Right atrium auricular region (tissue), 2 donors: Measurements from ENCODE around the gene SLC44A3. TPM values are rescaled to one million over a fixed set of nuclear protein-coding genes. Genes with fewer than 3 reads are reported as not detected.

ENCODE experiments used
- DNase-seq: peaks from one replicate; pipeline ENCODE4 v3.0.0-alpha.2; 2019; ENCODE audit warnings: low spot score
- H3K27ac ChIP-seq, 2 donors: fragments of 200-600 bp; sonication (generic); 1 replicate in 1 of 2; 2 replicates in 1 of 2; pipeline ENCODE4 v1.5.1; 2016 to 2019
- H3K27me3 ChIP-seq, 2 donors: fragments of 200-600 bp; sonication (generic); one replicate each; pipeline versions ENCODE4 v1.5.1 to v1.6.0; 2017 to 2019
- H3K36me3 ChIP-seq: fragments of 200-600 bp; sonication (generic); one replicate; pipeline ENCODE4 v1.5.1; 2016
- H3K4me1 ChIP-seq, 2 donors: fragments of 200-600 bp; sonication (generic); one replicate each; pipeline versions ENCODE4 v1.5.1 to v1.6.0; 2017 to 2019
- H3K4me3 ChIP-seq, 2 donors: fragments of 200-600 bp; sonication (generic); 1 replicate in 1 of 2; 2 replicates in 1 of 2; pipeline ENCODE4 v1.5.1; 2017 to 2019; ENCODE audit warnings: mild to moderate bottlenecking in 1 of 2, moderate library complexity in 1 of 2
- H3K9me3 ChIP-seq, 2 donors: fragments of 200-600 bp; sonication (generic); one replicate each; pipeline ENCODE4 v1.5.1; 2019
- total RNA-seq, 2 donors: library from RNA; depleted of rRNA; stranded (reverse); fragments of >200 nt; gene quantifications; one replicate each; pipeline ENCODE4 v1.1.0, GENCODE V29; 2016
- TF ChIP-seq, protein P1 (sequence below), 2 donors: fragments of 200-600 bp; sonication (generic); IDR thresholded peaks; one replicate each; pipeline ENCODE4 v1.5.1; 2019; ENCODE audit warnings: antibody characterized with exemption in 2 of 2

SLC44A3 gene
- total RNA-seq, 2 donors from 2014 or later: 2.7 to 9.5 TPM

DNA sequence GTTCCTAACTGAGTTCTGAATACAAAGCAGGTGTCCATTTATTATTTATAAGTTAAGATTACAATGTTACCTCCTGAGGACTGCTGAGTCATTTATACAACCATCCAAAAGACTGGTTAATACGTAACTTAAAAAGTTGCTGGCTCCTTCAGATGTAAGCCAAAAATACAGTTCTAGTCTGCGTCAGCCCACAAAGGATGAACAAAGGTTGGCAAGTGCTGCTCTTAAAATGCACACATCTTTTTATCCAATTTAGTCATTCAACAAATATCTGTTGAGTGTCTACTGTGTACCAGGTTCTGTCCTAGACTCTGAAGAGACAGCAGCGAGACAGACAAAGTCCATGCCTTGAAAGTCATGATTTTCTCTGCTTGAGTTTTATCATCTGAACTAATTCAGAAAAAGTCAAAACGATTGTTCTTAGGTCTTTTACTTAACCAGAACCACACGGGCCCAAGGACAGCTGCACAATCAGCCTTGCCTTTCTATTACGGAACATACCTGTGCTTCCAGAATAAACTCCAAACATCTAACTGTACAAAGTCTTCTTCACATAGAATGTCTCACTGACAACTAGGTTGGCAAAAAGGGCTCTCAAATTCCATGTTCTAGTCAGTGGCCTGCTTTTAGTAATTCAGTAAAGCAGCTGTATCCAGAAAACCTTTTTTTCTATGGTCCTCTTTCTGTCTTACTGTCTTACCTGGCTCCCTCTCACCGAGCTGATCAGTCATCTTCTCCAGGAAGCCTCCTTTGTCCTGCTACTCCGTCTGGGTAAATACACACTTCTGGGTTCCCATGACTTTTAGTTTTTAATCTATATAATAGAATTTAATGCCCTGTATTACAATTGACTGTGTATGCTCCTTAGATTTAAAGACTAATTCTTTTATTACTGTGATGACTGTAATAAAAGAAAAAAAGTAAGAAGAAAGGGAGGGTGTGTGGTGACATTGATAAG, 122.3 kb downstream of the SLC44A3 start:
- Histone ChIP-seq H3K27me3 (no peaks in the 10 kb centered on the region), H3K27ac (no peak overlapping the region), H3K9me3 (no peaks in the 10 kb centered on the region), H3K4me1 (peaks cover 0 to 21% of the 10 kb centered on the region in 2 donors), H3K36me3 (no peaks in the 10 kb centered on the region), H3K4me3 (no peak overlapping the region)
- TF ChIP-seq, protein P1, sequence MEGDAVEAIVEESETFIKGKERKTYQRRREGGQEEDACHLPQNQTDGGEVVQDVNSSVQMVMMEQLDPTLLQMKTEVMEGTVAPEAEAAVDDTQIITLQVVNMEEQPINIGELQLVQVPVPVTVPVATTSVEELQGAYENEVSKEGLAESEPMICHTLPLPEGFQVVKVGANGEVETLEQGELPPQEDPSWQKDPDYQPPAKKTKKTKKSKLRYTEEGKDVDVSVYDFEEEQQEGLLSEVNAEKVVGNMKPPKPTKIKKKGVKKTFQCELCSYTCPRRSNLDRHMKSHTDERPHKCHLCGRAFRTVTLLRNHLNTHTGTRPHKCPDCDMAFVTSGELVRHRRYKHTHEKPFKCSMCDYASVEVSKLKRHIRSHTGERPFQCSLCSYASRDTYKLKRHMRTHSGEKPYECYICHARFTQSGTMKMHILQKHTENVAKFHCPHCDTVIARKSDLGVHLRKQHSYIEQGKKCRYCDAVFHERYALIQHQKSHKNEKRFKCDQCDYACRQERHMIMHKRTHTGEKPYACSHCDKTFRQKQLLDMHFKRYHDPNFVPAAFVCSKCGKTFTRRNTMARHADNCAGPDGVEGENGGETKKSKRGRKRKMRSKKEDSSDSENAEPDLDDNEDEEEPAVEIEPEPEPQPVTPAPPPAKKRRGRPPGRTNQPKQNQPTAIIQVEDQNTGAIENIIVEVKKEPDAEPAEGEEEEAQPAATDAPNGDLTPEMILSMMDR (IDR thresholded peaks at IDR 0.05): no peak
- DNase-seq: no peak

Other genes with a start within 250 kb of the SLC44A3 start
- gene CNN3, start 106.8 kb downstream of the SLC44A3 start, total RNA-seq: 100 to 1,000 TPM in 1 of 2 donors, 10 to 100 TPM in 1; 82.2 to 124 TPM